Peyer's patch (tissue), 4 donors: ENCODE results near the gene MGLL.

Experiments
- POLR2A ChIP-seq, 2 donors: fragments of 450-650 bp; IDR thresholded peaks; one replicate each; pipeline ENCODE4 v1.5.1; 2017; ENCODE audit warnings: antibody characterized with exemption in 2 of 2, mild to moderate bottlenecking in 2 of 2, moderate library complexity in 2 of 2
- TF ChIP-seq, protein P1 (sequence below), 6 experiments: fragments of 450-650 bp in 4 of 6; fragments of 200-600 bp in 2 of 6; sonication (generic) in 1 of 6; IDR thresholded peaks; one replicate each; pipeline ENCODE4 v1.5.1; 2017 to 2019; ENCODE audit warnings: antibody characterized with exemption in 6 of 6, mild to moderate bottlenecking in 3 of 6, moderate library complexity in 1 of 6

GRCh38 chr3:127749361-127749760 lies 73.0 kb downstream of the MGLL start:
- TF ChIP-seq, protein P1, sequence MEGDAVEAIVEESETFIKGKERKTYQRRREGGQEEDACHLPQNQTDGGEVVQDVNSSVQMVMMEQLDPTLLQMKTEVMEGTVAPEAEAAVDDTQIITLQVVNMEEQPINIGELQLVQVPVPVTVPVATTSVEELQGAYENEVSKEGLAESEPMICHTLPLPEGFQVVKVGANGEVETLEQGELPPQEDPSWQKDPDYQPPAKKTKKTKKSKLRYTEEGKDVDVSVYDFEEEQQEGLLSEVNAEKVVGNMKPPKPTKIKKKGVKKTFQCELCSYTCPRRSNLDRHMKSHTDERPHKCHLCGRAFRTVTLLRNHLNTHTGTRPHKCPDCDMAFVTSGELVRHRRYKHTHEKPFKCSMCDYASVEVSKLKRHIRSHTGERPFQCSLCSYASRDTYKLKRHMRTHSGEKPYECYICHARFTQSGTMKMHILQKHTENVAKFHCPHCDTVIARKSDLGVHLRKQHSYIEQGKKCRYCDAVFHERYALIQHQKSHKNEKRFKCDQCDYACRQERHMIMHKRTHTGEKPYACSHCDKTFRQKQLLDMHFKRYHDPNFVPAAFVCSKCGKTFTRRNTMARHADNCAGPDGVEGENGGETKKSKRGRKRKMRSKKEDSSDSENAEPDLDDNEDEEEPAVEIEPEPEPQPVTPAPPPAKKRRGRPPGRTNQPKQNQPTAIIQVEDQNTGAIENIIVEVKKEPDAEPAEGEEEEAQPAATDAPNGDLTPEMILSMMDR (IDR thresholded peaks at IDR 0.05), result no peak
- TF ChIP-seq POLR2A (IDR thresholded peaks at IDR 0.05), result no peak
